ENCODE measurements around the gene MEX3B. TPM values are rescaled to one million over a fixed set of nuclear protein-coding genes. Genes with fewer than 3 reads are reported as not detected.
A peak's percentile ranks its signal among the peaks of the same experiment; 100 is the strongest.
"Not testable (repeated sequence)": the region's sequence is repeated elsewhere in the genome, so short reads cannot be mapped to it uniquely, and the experiment has no call there.

Gene MEX3B
- total and polyA plus RNA-seq, 5 donors from 2014 or later = 1.6 TPM; not detected in 4

DNA sequence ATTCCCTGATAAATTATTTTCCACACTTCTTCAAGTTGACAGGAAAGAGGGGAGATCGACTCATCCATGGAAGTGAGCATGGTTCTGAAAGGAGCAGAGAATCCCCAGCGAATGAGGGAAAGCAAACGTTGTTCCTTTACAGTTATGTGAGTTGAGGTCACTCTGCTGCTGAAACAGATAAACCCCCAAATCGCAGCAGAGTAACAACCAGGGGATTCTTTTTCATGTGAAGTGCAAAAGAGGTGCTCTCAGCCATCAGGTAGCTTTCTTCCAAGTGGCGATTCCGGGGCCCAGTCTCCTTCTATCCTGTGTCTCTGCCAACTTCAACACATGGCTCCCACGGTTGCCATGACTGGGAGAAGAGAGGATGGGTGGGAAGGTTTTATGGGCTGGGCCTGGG lies 28.2 kb downstream of the MEX3B start:
- Mint-ChIP-seq H3K4me1 (no peaks in the 10 kb centered on the region), H3K4me3 (no peak overlapping the region), H3K36me3 (no peaks in the 10 kb centered on the region), H3K9me3 (peaks cover 0 to 3% (median 0%) of the 10 kb centered on the region in 7 donors), H3K27me3 (peaks cover 17% of the 10 kb centered on the region), H3K27ac (peak overlapping the region in 1 of 3 donors; percentile 34)
- H3K4me3 ChIP-seq (ENCODE audit: low read depth, low read length) = no peak overlapping the region
- ATAC-seq (ENCODE audit: low read depth in 2 of 2) (no peak), DNase-seq (no peak)
- H3K36me3 ChIP-seq (ENCODE audit: control insufficient read depth, insufficient read depth, low read length) = no peaks in the 10 kb centered on the region
- no peaks in the 10 kb centered on the region for H3K4me1 ChIP-seq (ENCODE audit: control insufficient read depth, insufficient read depth, low read length, poor library complexity, severe bottlenecking)
- H3K9me3 ChIP-seq (ENCODE audit: control insufficient read depth in 2 of 2, low read length in 2 of 2) = no peaks in the 10 kb centered on the region
- H3K27me3 ChIP-seq (ENCODE audit: control insufficient read depth, insufficient read depth, low read length) = peaks cover 5% of the 10 kb centered on the region
- no peak overlapping the region for H3K27ac ChIP-seq (ENCODE audit: insufficient read depth, low read length, poor library complexity, severe bottlenecking)

DNA sequence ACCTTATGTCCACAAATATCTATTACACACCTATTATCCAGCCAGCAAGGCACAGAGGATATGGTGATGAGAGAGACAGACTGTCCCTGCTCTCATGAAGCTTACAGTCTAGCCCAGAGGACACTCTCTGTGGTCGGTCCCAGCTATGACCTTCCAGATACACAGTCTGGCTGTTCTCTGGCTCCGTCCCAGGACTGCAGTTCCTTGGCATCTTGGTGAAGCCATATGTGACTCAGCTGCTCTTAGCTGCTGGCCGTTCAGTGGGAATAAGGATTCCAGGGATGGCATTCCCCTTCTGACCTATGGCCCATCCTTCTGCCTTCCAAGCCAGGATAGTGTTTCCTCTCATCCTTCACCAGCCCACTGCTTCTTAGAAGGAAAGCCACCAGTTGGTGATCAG lies 30.8 kb downstream of the MEX3B start:
- peaks cover 0 to 2% (median 0%) of the 10 kb centered on the region in 7 donors for H3K9me3 Mint-ChIP-seq
- H3K4me1 ChIP-seq (ENCODE audit: control insufficient read depth, insufficient read depth, low read length, poor library complexity, severe bottlenecking) = no peaks in the 10 kb centered on the region
- no peak overlapping the region for H3K4me3 ChIP-seq (ENCODE audit: low read depth, low read length)
- no peak overlapping the region for H3K27ac ChIP-seq (ENCODE audit: insufficient read depth, low read length, poor library complexity, severe bottlenecking)
- H3K4me3 Mint-ChIP-seq = no peak overlapping the region
- no peaks in the 10 kb centered on the region for H3K36me3 Mint-ChIP-seq
- ATAC-seq (ENCODE audit: low read depth in 2 of 2) (no peak), DNase-seq (no peak)
- no peak overlapping the region for H3K27ac Mint-ChIP-seq
- H3K4me1 Mint-ChIP-seq = no peaks in the 10 kb centered on the region
- peaks cover 17% of the 10 kb centered on the region for H3K27me3 Mint-ChIP-seq
- peaks cover 5% of the 10 kb centered on the region for H3K27me3 ChIP-seq (ENCODE audit: control insufficient read depth, insufficient read depth, low read length)
- H3K36me3 ChIP-seq (ENCODE audit: control insufficient read depth, insufficient read depth, low read length) = no peaks in the 10 kb centered on the region
- H3K9me3 ChIP-seq (ENCODE audit: control insufficient read depth in 2 of 2, low read length in 2 of 2) = no peaks in the 10 kb centered on the region

DNA sequence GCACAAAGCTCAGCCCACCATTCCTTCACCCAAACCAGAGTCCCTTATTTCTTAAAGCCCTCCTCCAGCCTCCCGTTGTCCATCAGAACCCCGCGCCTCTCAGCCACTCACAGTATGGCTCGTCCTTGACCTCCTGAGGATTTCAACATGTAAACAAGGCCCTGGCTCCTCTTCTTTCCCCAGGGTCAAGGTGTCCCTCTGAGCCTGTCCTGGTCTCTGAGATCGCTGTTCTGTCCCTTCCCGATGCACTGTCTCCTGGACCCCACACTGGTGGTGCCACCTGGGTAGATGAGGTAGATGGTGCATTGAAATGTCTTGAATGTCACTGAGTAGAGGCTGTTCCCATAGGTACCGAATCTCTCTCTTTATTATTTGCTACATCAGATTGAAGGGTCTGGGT lies 32.9 kb downstream of the MEX3B start:
- Mint-ChIP-seq H3K4me1 (no peaks in the 10 kb centered on the region), H3K36me3 (no peaks in the 10 kb centered on the region), H3K4me3 (no peak overlapping the region), H3K27ac (no peak overlapping the region), H3K9me3 (peaks cover 0 to 2% (median 0%) of the 10 kb centered on the region in 7 donors), H3K27me3 (peaks cover 12% of the 10 kb centered on the region)
- ATAC-seq (ENCODE audit: low read depth in 2 of 2) (no peak), DNase-seq (no peak)
- Histone ChIP-seq H3K27ac (ENCODE audit: insufficient read depth, low read length, poor library complexity, severe bottlenecking) (no peak overlapping the region), H3K27me3 (ENCODE audit: control insufficient read depth, insufficient read depth, low read length) (peaks cover 5% of the 10 kb centered on the region), H3K36me3 (ENCODE audit: control insufficient read depth, insufficient read depth, low read length) (no peaks in the 10 kb centered on the region), H3K9me3 (ENCODE audit: control insufficient read depth in 2 of 2, low read length in 2 of 2) (no peaks in the 10 kb centered on the region), H3K4me3 (ENCODE audit: low read depth, low read length) (no peak overlapping the region), H3K4me1 (ENCODE audit: control insufficient read depth, insufficient read depth, low read length, poor library complexity, severe bottlenecking) (no peaks in the 10 kb centered on the region)

DNA sequence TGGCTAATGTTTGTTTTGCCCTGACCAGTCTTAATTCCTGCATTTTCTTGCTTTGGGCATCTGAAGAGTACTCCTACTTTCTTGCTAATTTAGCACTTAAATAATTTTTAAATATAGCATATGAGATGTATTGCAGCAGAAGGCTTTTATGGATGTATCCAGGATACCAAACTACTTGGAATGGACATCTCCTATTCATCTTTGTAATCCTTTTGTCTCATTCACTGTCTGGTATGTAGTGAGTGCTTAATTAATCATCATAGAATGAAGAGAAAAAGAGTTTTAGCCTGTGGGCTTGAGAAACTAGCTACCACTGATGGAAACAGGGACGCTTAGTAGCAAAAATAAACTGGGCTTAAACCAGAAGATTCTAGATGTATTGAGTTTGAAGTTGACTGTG lies 40.6 kb downstream of the MEX3B start:
- Mint-ChIP-seq H3K4me3 (no peak overlapping the region), H3K27ac (no peak overlapping the region), H3K27me3 (peaks cover 4% of the 10 kb centered on the region), H3K4me1 (no peaks in the 10 kb centered on the region), H3K36me3 (no peaks in the 10 kb centered on the region), H3K9me3 (peaks cover 0 to 4% (median 0%) of the 10 kb centered on the region in 7 donors)
- no peak overlapping the region for H3K4me3 ChIP-seq (ENCODE audit: low read depth, low read length)
- no peaks in the 10 kb centered on the region for H3K36me3 ChIP-seq (ENCODE audit: control insufficient read depth, insufficient read depth, low read length)
- no peak for ATAC-seq (ENCODE audit: low read depth in 2 of 2)
- H3K9me3 ChIP-seq (ENCODE audit: control insufficient read depth in 2 of 2, low read length in 2 of 2) = no peaks in the 10 kb centered on the region
- H3K27ac ChIP-seq (ENCODE audit: insufficient read depth, low read length, poor library complexity, severe bottlenecking) = no peak overlapping the region
- no peaks in the 10 kb centered on the region for H3K27me3 ChIP-seq (ENCODE audit: control insufficient read depth, insufficient read depth, low read length)
- H3K4me1 ChIP-seq (ENCODE audit: control insufficient read depth, insufficient read depth, low read length, poor library complexity, severe bottlenecking) = no peaks in the 10 kb centered on the region
- no peak for DNase-seq

DNA sequence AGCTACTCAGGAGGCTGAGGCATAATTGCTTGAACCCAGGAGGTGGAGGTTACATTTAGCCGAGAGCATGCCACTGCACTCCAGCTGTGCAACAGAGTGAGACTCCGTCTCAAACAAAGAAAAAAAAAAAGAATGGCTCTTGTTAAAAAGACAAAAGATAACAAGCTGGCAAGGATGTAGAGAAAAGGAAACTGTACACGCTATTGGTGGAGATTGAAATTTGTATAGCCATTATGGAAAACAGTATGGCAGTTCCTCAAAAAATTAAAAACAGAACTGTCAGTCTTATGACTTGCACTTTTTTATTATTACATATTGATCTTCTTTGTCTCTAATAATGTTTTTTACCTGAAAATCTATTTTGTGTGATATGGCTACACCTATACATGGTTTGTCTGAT lies 41.9 kb downstream of the MEX3B start:
- Histone ChIP-seq H3K27me3 (ENCODE audit: control insufficient read depth, insufficient read depth, low read length) (no peaks in the 10 kb centered on the region), H3K9me3 (ENCODE audit: control insufficient read depth in 2 of 2, low read length in 2 of 2) (no peaks in the 10 kb centered on the region), H3K4me1 (ENCODE audit: control insufficient read depth, insufficient read depth, low read length, poor library complexity, severe bottlenecking) (no peaks in the 10 kb centered on the region), H3K36me3 (ENCODE audit: control insufficient read depth, insufficient read depth, low read length) (no peaks in the 10 kb centered on the region), H3K4me3 (ENCODE audit: low read depth, low read length) (no peak overlapping the region), H3K27ac (ENCODE audit: insufficient read depth, low read length, poor library complexity, severe bottlenecking) (no peak overlapping the region)
- ATAC-seq (ENCODE audit: low read depth in 2 of 2) (no peak), DNase-seq (no peak)
- Mint-ChIP-seq H3K4me3 (no peak overlapping the region), H3K4me1 (no peaks in the 10 kb centered on the region), H3K27me3 (peaks cover 4% of the 10 kb centered on the region), H3K36me3 (no peaks in the 10 kb centered on the region), H3K9me3 (peaks cover 0 to 4% (median 0%) of the 10 kb centered on the region in 7 donors), H3K27ac (no peak overlapping the region)

DNA sequence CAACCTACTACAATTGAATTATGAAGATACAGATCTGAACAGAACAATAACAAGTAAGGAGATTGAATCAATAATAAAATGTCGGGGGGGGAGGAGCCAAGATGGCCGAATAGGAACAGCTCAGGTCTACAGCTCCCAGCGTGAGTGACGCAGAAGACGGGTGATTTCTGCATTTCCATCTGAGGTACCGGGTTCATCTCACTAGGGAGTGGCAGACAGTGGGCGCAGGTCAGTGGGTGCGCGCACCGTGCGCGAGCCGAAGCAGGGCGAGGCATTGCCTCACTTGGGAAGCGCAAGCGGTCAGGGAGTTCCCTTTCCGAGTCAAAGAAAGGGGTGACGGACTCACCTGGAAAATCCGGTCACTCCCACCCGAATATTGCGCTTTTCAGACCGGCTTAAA lies 50.7 kb downstream of the MEX3B start:
- H3K9me3 ChIP-seq (ENCODE audit: control insufficient read depth in 2 of 2, low read length in 2 of 2) = peaks cover 12 to 17% of the 10 kb centered on the region in 2 experiments
- not testable (repeated sequence) for H3K36me3 ChIP-seq (ENCODE audit: control insufficient read depth, insufficient read depth, low read length); H3K27me3 ChIP-seq (ENCODE audit: control insufficient read depth, insufficient read depth, low read length); H3K27me3 Mint-ChIP-seq; H3K4me1 Mint-ChIP-seq; DNase-seq; H3K4me1 ChIP-seq (ENCODE audit: control insufficient read depth, insufficient read depth, low read length, poor library complexity, severe bottlenecking); H3K36me3 Mint-ChIP-seq; H3K4me3 ChIP-seq (ENCODE audit: low read depth, low read length); H3K27ac ChIP-seq (ENCODE audit: insufficient read depth, low read length, poor library complexity, severe bottlenecking); ATAC-seq (ENCODE audit: low read depth in 2 of 2)
- Mint-ChIP-seq H3K4me3 (peak overlapping the region in 1 of 4 donors; percentile 63), H3K27ac (peak overlapping the region in 1 of 3 donors; percentile 65), H3K9me3 (peaks cover 0 to 22% (median 7%) of the 10 kb centered on the region in 7 donors)

DNA sequence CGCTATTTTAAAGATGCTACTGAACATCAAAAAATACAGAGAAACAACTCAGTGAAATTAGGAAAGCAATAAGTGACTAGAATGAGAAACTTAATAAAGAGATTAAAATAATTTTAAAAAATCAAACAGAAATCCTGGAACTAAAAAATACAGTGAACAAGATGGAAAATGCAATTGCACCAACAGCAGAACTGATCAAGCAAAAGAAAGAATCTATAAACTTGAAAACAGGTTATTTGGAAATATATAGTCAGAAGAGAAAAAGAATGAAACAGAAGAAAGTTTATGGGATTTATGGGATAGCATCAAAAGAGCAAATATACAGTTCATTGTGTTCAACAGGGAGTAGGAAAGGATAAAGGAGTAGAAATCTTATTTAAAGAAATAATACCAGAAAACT lies 53.3 kb downstream of the MEX3B start:
- Mint-ChIP-seq H3K4me3 (peak overlapping the region in 1 of 4 donors; percentile 68), H3K9me3 (peaks cover 0 to 22% (median 9%) of the 10 kb centered on the region in 7 donors), H3K27ac (no peak overlapping the region), H3K27me3 (peaks cover 14% of the 10 kb centered on the region), H3K4me1 (no peaks in the 10 kb centered on the region), H3K36me3 (no peaks in the 10 kb centered on the region)
- Histone ChIP-seq H3K36me3 (ENCODE audit: control insufficient read depth, insufficient read depth, low read length) (no peaks in the 10 kb centered on the region), H3K4me3 (ENCODE audit: low read depth, low read length) (no peak overlapping the region), H3K27me3 (ENCODE audit: control insufficient read depth, insufficient read depth, low read length) (no peaks in the 10 kb centered on the region), H3K27ac (ENCODE audit: insufficient read depth, low read length, poor library complexity, severe bottlenecking) (no peak overlapping the region), H3K9me3 (ENCODE audit: control insufficient read depth in 2 of 2, low read length in 2 of 2) (peaks cover 12 to 17% of the 10 kb centered on the region in 2 experiments), H3K4me1 (ENCODE audit: control insufficient read depth, insufficient read depth, low read length, poor library complexity, severe bottlenecking) (no peaks in the 10 kb centered on the region)
- ATAC-seq (ENCODE audit: low read depth in 2 of 2) = no peak
- DNase-seq = no peak
